NCI-H82 treated with DMSO at 0.1 percent for 48 hours (cell line): ENCODE results near the gene SSTR1.

Experiments used
- DNase-seq: peaks from one replicate; lab custom pipeline; 2025; ENCODE audit not compliant: unreplicated experiment; lab: John Stamatoyannopoulos, UW

The SSTR1 gene

DNA sequence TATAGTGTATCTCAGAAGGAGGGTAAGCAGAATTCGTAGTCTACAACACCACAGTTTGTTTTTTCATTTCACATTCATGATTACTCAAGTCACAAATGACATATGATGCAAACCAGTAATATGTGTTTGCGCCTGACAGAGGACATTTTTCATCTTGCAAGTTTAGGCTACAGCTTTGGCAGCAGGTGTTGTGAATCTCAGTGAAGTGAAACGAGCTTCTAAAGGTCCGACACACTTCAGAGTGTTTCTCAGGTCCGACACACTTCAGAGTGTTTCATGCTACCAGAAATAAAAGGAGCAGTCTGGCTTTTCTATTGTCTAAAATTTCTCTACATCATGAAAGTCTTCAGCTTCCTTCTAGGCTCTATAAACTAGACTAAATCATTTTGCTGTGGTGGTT lies 25.5 kb downstream of the SSTR1 start:
- no peak for DNase-seq

DNA sequence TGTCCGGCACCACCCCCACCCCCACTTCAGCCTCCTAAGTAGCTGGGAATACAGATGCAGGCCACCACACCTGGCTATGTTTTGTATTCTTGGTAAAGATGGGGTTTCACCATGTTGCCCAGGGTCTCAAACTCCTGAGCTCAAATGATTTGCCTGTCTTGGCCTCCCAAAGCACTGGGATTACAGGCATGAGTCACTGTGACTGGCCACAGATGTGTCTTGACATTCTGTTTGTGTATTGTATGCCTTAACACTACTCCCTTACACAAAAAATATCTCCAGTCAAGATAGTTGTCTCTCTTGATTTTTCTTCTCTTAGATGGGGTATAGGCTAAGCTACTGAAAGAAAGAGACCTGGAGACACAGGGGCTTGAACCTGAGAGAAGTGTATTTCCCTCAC lies 30.6 kb downstream of the SSTR1 start:
- no peak for DNase-seq

DNA sequence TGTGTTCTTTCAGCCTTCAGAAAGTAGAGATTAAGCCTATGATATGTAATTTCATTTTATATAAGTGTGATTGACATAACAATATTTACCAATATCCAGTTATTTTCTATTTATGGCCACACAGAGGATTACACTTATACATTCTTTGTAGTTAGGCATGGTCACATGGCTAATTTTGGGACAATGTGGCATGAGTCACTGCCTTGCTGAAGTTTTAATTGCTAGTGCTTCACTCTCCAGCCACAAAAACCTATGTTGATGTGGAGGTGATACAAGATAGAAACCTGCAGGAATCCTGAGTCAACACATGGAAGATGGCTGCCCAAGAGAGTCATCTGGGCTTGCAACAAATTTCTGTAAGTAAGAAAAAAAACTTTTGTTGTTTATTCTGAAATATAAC lies 31.2 kb downstream of the SSTR1 start:
- no peak for DNase-seq

DNA sequence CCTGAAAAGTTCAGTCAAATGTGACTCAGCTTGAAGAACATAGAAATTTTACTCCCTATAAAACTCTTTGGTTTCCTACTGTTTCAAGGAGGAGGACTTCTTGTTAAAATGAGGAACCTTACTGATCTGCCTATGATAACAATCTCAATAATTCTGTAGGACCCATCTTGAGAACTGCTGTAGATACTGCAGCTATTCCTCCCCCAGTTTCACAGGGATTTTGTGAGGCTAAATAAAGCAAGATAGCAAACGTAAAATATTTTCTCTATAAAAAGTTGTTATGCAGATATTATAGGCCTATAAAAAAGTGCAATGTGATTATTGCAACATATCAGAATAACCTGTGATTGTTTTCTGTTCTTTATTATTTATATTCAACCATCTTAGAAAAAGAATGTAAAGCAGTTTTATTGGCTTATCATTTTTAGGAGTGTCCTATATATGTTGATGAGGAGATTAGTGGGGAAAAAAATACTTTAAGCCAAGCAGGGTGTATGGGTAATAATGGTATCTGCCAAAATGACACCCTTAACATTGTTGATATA lies 36.1 kb downstream of the SSTR1 start:
- no peak for DNase-seq

DNA sequence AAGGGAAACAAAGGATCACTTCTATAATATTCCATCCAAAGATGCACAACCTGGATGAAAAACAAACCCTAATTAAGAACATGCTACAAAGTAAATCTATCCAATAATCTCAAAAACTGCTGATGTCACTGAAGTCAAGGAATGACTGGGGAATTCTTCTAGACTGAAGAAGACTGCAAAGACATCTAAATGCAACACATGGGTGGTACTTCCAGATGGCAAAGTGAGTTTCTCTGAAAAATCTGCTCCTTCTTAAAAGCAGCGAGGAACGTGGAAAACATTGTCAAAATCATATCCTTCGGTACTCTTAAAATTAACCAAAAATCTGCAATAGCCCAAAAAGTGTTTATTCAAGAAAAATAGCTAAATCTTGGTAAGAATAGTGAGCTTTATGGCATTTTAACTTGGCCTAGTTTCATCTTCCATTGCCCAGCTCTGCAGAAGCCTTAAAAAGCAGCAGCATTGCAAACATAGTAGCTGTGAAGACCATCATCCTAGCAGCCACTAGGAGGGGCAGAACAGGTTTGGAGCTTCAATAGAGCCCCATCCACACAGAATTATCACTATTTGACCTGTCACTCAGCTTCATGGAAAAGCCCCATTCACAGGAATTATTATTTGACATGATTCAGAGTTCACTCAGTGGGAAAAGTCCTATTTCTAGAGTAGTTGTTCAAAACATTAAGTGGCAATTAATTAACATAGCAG lies 40.8 kb downstream of the SSTR1 start:
- DNase-seq, result no peak

DNA sequence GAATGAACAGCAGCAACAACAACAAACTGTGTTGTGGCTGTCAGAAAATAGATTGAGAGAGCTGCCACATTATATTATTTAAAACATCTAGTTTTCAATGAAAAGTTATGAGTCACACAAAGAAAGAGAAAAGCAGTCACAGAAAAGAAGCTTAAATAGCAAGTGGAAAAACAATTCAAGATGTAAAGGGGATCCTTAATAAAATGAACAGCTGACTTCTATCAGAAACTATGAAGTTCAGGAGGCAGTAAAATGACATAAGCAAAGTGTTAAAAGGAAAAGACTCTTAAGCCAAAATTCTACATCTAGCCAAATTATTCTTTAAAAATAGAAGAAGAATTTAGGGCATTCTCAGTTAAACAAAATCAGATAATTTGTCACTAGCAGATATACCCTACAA lies 42.6 kb downstream of the SSTR1 start:
- DNase-seq, result no peak

DNA sequence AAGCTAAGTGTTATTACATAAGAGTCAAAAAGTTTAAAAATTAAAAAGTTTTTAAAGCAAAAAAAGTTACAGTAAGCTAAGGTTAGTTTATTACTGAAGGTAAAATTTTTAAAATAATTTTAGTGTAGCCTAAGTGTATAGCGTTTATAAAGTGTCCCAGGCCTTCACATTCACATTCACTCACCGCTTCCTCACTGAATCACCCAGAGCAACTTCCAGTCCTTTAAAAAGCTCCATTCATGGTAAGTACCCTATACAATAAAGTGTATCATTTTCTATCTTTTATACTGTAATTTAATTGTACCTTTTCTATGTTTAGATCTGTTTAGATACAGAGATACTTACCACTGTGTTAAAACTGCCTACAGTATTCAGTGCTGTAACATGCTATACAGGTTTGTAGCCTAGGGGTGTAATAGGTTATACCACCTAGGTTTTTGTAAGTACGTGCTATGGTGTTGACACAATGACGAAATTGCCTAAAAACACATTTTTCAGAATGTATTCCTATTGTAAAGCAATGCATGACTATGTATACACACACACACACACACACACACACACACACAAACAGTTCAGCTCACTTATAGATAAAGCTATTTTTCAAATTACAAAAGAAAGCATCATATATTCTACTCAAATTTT lies 44.5 kb downstream of the SSTR1 start:
- no peak for DNase-seq

DNA sequence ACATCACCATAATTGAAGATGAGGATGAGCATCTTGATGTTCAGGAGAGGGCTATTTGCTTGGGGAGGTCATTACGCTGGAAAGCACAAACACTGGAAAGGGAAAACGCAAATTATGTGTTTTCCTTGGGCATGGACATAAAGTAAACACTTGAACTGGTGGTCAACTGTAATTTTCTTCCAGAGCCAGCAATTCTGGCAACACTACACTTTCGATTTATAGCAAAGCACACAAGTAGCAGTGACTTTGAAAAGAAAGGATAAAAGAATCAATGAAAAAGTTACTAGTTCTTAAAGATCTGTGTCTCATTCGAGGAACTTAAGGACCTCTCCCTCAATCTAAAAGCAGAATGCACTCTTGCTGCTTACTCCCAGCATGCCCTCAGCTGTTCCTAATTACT lies 46.0 kb downstream of the SSTR1 start:
- no peak for DNase-seq

DNA sequence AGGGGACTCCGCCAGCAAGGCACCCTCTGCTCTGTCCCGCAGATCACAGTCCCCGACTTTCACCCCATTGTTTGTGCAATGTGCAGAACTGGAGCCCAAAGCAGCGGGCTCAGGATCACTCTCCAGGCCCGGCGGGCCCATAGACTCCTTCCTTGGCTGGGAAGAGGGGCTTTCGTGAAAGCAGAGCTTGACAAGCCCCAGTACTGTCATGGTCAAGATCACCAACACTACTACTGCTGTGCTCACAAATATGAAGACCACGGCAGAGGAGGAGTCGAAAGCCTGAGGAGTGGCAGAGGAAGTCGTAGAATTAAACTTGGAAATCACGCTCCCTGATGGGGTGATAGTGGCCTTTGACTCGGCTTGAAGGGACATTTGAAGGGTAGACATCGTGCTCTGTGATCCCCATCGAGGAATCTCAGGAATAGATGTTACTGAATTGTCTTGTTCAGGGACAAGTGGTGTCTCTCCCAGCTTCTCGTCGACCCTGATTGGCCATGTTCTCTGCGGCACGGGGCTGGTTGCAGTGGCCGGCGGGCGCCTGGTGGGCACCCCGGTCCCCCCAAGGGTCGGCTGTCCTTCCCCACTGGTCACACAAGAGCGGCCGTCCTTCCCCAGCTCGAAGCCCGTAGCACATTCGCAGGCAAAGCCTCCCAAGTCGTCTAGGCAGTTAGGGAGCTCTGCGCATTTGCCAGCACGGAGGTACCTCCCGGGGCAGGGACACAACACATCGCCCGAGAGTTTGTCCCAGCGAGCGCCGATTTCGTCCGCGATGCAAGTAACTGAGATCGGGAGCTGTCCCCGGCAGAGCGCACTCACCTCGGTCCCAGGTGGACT lies 47.1 kb downstream of the SSTR1 start:
- no peak for DNase-seq

DNA sequence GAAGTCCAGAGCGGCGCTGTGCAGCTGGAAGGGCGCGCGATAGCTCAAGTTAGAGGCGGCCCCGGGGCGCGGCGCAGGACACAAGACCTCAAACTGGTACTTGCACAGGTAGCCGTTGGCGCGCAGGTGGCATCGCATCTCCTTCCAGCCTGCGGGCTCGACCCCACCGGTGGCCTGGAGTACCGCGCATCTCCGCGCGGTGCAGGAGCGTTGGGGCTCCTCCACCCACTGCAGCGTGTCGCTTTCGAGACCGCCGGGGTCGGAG lies 47.6 kb downstream of the SSTR1 start:
- DNase-seq, result no peak

DNA sequence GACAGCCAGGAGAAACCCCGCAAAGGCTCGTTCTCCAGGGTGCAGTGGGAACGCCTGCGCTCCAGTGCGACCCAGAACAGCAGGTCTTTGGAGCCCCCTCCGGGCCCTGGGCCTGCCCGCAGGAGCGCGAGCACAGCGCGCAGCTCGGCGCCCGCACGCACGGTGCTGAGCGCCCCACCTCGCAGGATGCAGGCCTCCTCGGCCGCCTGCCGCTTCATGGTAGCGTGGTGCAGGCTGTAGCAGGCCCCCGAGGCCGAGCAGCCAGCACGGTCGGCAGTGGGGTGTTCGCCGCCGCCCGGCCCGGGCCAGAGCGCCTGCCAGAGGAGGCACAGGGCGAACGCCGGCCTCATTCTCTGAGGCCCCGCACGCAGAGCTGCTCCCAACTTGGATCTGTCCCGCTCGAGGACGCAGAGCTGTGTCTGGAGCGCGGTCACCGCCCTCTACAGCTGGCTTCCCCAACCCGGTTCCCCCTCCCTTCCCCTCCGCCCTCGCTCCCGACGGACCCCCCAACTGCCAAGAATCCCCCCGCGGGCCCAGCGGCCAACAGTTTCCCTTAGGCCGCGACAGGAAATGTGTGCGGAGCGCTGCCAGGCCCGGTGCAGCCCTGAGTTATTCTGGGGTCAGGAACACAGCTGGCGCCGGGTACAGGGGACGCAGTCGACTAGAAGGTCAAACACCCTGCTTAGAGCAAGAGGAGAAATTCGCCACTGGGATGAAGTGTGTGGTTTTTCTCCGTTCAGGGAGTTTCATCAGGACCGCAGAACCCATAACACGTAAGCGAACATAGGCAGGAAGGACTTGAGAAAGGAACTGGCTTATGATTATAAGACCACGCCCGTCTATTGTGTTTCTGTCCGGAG lies 48.2 kb downstream of the SSTR1 start, which contains the start of gene CLEC14A:
CLEC14A (minus strand) TSS at position 421 of the 860 bp plus-strand sequence; CDS start at position 350, 71 bp downstream.
- DNase-seq, result no peak

DNA sequence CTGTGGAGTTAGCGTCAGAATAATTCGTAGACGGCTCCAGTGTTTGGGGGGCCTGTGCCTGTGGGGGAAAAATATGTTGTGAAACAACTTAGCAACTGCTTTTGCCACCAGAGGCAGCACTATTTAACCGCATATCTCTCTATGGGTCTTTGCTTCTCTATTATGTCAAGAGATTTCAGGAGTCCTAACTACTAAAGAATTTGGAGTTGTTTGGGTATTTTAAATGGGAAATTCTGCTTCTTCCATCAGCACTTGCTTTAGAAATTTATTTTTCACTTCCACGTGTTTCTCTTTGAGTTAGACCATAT lies 48.8 kb downstream of the SSTR1 start:
- no peak for DNase-seq

DNA sequence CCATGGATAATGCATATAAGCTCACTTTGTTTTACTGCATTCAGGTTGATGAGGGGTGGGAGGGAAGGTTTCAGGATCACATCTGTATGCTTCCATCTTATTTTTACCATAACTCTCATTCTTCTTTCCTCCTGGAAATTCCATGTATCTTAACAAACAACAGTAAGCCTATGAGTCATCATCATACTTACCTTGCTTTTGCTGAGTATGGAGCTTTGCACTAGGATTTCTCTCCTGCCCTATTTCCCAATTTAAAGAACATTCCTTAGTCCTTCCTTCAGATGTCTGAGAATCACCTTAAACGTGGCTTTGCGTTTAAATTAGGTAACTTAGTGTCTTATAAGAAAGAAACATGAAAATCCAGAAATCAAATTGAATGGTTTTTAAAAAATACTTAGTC lies 49.8 kb downstream of the SSTR1 start:
- DNase-seq, result no peak

DNA sequence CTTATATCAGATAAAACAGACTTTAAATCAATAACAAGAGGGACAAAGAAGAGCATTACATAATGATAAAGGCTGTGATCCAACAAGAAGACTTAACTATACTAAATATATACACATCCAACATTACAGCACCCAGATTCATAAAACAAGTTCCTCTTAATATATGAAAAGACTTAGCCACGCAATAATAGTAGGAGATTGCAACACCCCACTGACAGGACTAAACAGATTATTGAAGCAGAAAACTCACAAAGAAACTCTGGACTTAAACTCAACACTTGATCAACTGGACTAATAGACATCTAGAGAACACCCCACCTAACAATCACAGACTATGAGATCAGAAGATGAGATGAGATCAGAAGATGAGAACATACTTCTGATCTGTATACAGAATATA lies 53.9 kb downstream of the SSTR1 start:
- no peak for DNase-seq
